IPS-NIHi11 (cell line): ENCODE results near the gene ADAM17.
A peak's percentile ranks its signal among the peaks of the same experiment; 100 is the strongest.
"Not testable (repeated sequence)": the region's sequence is repeated elsewhere in the genome, so short reads cannot be mapped to it uniquely, and the experiment has no call there.

ENCODE experiments used
- DNase-seq: peaks from one replicate; pipeline ENCODE4 v3.0.0; 2012; ENCODE audit warnings: mixed read lengths, low spot score

The ADAM17 gene

DNA sequence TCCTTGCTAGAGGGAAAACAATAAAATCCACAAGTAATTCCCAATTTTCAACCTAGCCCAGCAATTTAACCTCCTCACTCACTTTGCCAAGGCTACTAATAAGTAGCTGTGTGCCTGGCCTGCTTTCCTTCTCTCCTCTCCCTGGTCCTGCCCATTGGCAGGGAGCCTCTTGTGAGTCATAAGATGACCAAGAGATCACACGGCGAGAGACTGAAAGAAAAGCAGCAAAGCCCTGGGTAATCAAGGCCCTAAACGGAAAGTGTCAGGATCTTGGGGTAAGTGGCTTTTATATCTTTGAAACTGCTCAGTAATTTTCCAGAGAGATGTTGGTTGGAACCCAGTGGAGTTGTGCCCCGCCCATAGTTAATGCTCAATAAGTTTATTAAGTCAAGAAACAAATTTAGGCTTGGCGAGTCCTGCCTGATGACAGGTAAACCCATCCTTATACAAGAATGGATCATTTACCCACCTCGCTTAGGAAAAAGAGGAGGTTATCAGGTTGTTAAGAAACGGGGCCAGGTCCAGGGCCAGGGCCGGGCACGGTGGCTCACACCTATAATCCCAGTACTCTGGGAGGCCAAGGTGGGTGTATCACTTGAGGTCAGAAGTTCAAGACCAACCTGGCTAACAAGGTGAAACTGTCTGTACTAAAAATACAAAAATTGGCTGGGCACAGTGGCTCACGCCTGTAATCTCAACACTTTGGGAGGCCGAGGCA lies 10.0 kb upstream of the ADAM17 start:
- peak; percentile 19 for DNase-seq

DNA sequence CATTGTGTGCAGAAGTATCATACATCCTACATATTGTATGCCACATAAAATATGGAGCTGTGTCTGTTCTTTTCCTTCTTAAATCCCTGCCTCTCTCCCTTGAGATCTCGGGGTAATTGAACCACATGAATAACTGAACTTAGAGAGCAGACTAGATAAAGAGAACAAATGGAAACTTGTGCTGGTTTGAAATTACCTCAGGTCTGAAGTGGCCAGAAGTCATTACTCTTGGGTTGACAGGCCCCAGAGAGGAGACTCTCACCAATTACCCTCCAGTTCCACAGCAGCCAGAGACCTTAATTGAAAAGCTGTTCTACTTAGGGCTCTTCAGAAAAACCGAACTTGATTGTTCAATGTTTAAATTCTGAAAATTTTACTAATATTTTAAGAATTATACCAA lies 5.0 kb upstream of the ADAM17 start:
- DNase-seq = no peak

DNA sequence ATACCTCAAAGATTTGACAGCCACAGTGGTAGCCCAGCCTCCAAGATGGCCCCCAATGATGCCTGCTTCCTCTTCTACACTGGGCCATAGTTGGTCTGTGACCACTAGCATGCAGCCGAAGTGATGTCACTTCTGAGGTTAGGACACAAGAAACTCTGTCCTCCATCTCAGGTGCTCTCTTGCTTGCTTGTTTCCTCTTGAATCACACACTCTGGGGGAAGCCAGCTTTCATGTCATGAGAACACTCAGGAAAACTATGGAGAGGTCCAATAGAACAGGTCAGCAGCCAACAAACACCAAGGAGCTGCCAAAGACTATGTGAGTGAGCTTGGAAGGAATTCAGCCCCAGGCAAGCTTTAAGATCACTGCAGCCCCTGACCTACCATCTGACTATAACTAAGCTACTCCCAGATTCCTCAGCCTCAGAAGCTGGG lies 3.3 kb upstream of the ADAM17 start:
- DNase-seq = no peak

DNA sequence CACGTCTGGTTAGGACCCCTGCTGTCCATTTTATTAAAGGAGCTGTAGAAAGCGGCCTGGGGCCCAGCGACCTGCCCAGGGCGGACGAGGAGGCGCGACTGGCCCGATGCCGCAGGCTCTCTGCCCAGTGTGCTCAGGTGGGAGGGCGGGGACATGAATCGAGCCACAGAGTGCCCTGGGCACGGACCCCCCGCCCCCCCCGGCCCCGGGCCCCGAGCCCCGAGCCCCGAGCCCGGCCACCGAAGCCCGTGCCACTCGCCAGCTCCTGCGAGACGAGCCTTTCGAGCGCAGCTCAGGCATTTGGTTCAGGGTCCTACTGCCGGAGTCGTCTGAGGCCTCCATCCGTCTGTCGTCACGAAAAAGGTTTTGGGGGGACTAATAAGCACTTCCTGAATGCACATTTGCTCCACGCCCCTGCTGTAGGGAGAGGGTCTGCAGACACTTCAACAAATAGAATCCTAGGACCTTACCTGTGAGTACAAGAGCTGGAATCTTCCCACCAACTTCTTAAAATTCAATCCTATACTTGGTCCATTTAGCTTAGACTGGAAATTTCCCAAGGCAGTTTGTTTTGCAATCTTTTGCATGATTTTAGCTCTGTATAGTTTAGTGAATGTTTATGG lies 602 bp upstream of the ADAM17 start:
- DNase-seq = no peak

DNA sequence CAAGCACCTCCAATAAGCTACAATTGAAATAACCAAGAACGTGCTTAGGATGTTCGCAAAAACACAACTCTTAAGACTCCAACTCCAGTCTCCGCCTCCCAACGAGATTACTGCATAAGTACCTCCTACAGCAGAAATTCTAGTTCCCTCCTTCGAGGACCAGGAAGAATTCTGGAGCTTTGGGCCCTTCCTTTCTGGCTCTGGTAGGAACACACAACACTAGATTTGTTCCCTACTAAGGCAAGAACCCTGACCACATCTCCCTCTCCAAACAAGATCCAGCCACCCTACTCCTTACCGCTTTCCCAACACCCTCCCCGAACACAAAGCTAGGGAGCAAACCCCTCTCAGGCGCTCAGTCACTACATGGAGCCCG lies 721 bp downstream of the ADAM17 start:
- no peak for DNase-seq

DNA sequence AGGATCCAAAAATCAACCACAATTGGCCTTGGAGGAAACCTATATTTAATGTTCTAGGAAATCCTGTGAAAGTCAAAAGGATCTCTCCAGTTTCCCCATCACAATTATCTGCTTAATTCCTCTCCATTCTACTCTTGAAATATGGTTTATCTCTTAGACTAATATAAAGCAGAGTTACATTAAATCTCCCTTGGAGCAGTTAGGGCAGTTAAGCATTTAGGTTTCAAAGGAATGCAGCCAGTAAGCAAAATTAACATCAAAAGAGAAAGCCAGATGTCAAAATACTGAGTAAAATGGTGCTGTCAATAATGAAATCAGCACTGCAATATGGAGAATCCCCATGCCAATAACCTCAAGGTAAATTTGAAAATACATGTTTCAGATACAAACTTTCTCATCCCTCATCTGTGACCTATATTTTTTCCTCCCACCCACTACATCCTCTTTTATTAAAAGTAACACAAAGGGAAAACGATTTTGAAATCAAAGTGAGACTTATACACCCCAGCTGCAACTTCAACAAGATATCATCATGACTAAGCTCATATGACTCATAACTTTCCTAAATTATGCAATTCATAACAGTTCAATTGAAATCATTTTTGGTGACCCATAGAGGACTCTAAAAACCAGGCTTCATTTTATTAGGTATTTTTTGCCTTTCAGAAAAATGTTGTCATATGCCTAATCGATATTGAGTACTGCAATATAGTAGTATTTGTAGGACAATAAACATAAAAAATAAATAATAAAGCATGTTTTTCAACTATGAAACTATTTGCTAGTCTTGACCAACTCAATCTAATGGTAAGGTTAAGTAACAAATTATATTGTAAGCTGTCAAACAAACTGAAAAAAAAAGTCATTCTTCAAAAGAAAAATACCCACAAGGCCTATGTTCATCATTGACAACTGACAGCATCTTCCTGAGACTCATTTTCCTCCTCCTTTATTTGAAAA lies 3.1 kb downstream of the ADAM17 start:
- DNase-seq = no peak

DNA sequence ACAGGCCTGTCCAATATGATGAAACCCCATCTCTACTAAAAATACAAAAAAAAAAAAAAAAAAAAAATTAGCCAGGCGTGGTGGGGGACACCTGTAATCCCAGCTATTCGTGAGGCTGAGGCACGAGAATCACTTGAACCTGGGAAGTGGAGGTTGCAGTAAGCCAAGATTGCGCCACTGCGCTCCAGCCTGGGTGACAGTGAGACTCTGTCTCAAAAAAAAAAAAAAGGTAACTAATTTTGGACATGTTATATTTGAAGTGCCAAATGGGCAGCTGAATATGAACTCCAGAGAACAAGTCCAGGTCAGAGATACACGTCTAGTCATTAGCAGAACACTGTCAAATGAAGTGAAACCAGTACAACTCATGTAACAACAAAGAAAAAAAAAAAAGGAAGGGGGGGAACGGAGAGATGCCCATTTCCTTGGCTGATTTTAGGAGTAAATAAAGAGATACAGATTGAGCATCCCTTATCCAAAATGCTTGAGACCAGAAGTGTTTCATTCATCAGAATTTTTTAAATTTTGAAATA lies 4.7 kb downstream of the ADAM17 start:
- not testable (repeated sequence) for DNase-seq

DNA sequence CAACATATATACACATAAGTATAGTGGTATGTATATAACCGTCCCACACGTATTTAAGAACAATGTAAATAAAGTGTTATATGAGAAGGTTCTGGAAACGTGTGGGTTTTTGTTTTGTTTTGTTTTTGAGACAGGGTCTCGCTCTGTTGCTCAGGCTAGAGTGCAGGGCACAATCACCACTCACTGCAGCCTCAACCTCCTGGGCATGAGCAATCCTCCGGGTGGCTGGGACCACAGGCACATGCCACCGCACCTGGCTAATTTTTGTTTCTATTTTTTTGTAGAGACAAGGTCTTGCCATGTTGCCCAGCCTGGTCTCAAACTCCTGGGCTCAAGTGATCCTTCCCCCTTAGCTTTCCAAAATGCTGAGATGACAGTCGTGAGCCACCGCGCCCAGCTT lies 6.2 kb downstream of the ADAM17 start:
- no peak for DNase-seq

DNA sequence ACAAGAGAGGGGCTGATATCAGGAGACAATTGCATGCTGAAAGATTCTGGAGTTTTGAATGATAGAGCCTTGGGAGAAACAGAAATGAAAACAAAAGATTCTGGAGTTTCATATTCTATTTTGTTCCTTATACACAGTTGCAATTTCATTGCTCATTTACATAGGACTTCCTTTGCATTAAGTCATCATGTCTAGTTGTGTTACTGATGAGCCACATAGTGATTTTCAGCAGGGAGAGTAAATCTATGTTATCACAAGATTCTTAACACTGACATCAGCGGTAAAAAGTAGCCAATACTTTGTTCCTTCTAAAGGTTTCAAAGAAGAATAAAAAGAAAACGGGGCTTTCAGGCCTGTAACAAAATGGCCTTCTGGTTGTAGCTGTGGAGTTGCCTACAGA lies 7.1 kb downstream of the ADAM17 start:
- no peak for DNase-seq

DNA sequence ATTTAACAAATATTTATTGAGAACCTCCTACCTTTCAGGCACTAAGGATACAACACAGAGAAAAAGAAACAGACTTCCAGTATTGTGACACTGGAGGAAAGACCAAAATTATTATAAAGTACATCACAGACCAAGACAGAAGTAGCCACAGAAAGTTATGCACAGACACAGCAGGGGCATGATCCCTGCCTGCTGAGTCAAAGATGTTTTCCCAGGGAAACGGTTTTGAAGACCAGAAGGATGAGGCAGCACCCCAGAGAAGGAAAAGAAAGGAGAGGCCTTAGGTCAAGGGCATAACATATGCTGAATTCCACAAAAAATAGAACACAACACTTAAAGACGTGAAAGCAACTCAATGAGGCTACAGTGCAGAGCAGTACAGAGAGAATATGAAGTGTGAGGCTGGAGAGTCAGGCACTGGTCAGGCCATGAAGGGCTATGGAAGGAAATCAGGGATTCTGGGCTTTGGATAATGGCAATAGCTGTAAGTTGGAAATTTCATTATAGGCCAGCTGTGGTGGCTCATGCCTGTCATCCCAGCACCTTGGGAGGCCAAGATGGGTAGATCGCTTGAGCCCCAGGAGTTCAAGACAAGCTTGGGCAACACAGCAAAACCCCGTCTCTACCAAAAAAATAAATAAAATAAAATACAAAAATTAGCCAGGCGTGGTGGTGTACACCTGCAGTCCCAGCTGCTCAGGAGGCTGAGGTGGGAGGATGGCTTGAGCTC lies 8.2 kb downstream of the ADAM17 start:
- no peak for DNase-seq

DNA sequence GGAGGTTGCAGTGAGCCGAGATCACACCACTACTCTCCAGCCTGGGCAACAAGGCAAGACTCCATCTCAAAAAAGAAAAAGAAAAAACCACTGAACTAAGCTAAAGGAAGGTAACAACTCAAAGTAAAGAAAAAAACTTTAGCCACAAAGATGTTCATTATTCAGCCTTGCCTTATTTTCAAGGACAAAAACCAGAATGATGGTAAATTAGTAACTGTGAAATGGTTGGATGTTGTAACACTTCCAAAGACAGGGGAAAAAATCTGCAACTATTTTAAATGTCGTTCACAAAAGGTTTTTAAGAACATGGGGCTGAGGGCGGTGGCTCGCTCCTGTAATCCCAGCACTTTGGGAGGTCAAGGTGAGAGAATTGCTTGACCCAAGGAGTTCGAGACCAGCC lies 10.1 kb downstream of the ADAM17 start:
- DNase-seq = no peak

DNA sequence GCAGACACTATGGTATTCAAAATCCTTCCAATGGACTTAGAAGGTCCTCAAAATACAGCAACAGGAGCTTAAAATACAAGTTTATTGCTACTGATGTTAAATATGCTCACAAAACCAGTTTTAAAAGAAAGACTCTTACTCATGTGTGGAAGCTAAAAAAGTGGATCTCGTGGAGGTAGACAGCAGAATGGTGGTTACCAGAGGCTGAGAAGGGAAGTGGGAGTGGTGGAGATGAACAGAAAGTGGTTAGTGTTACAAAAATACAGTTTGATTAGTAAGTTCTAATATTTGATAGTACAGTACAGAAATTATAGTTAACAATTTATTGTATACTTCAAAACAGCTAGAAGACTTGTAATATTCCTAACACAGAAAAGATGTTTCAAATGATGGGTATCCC lies 12.1 kb downstream of the ADAM17 start:
- DNase-seq = no peak

DNA sequence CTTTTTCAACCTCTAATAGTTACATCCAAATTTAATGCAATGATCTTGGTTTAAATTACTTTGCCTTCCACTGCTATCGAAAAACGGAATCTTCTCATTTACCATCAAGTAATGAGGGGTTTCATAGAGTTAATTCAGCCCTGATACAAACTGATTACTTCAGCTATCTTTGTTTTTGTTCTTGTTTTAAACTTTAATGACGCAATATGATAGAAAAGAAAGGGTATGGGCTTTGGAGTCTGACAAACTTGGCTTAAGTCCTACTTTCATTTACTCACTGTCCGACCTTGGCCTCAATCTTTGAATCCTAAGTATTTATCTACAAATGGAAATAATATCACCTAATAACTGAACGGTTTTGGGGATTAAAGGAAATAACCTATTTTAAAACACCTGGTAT lies 16.1 kb downstream of the ADAM17 start:
- DNase-seq = no peak

DNA sequence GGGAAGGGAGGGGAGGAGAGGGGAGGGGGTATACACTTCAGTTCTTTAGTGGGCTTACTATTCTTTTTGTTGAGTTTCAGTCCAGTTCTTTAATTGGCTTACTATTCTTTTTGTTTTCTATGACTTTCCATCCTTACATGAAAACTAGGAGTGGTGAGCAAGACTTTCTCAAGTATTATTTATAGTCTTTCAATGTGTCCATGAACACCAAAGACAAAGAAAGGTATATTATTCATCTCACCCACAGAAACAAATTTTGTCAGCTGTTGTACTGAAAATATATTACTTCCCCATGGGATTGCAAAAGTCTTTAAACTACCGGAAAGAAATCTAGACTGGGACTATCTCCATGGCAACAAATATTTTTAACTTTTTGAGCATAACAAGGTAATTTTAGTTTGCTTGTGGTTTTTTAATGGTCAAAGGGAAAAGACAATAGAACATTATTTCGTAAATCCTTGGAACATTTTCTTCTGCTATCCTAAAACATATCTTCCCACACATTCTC lies 17.6 kb downstream of the ADAM17 start:
- DNase-seq = no peak

DNA sequence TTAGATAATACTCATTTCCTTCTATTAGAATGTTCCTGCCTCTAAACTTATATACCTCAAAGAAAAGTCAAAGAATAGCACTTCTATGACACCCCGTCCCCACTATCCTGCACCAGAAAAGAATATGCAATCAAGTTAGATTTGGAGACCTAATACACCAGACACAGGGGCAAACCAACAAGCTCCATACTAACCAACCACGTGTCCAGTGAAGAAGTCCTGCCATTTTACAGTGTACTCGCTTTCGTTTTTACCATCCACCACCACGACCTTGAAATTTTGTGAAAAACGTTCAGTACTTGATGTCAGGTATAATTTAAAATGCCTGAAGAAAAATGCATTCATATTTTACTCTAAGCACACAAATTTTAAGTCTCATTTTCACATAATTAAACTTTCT lies 19.1 kb downstream of the ADAM17 start:
- no peak for DNase-seq

DNA sequence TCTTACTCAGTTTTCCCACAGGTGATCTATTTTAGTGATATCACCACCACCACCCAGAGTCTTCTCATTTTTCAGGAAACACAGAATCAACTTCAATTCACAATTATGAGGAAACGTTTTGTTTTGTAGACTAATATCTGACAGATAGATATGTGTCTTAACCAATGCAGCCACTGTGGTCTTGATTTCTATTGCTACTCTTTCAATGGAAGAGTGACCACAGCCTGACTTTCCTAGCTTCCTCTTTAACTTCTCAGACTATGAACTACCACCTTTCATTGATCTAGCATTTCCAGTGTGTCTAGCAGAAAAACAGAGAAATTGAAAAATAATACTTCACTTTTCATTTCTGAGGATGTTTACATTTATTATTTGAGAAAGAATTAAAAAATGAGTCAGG lies 20.5 kb downstream of the ADAM17 start:
- no peak for DNase-seq

DNA sequence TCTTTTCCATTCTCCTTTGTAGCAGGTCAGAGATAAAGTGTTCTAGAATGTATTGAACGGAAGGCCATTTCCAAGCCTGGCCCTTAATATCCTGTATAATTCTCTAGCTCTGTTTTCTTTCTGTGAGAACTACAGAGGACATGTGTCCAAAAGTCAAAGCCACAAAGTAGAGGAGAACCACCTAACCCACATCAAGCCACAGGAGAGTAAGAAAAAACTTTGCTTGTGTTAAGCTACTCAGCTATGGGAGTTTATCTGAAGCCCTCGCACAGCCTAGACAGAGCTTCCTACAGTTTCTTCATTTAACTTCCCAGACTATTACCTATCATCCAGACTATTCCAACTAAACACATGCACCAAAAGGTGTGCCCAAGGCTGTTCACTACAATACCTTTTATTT lies 22.0 kb downstream of the ADAM17 start:
- no peak for DNase-seq

DNA sequence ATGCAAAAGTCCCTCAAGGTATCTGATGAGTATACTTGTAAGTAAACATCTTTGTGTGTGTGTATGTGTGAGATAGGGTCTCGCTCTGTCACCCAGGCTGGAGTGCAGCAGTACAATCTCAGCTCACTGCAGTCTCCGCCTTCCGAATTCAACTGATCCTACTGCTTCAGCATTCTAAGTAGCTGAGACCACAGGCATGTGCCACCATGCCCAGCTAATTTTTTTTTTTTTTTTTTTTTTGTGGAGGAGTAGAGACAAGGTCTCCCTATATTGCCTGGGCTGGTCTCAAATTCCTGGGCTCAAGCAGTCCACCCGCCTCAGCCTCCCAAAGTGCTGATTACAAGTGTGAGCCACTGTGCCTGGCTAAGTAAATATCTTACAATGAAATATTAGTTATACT lies 23.2 kb downstream of the ADAM17 start:
- no peak for DNase-seq

DNA sequence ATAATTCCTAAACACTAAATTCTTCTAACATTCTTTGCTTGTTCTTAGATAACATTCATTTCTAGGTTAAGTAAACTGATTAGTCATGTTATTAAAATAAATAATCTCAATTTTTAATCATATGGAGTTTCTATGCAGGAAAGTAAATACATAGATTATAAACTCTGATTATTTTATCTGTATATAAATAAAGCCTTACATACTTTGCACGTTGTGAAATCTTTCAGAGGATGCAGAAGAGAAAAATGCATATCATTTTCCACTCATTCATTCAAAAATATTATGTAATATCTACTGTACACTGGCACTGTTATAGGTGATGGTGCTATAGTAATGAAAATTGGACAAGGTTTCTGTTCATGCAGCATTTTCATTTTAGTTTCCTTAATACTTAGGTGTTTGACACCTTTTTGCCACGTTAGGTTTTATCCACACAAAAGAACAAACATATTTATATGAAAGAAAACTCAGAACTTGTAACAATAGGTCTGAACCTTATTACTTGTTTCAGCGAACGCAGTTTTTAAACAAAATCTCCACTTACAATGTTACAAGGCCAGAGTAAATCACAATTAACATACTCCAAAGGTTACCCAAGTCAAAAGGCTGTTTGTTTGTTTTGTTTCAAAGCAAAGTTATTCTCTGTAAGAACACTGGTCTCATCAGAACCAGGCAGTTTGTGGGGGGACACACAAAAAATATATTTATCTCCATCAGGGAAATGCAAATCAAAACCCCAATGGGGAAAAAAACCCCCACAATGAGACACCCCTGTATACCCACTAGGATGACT lies 27.4 kb downstream of the ADAM17 start:
- DNase-seq = no peak

DNA sequence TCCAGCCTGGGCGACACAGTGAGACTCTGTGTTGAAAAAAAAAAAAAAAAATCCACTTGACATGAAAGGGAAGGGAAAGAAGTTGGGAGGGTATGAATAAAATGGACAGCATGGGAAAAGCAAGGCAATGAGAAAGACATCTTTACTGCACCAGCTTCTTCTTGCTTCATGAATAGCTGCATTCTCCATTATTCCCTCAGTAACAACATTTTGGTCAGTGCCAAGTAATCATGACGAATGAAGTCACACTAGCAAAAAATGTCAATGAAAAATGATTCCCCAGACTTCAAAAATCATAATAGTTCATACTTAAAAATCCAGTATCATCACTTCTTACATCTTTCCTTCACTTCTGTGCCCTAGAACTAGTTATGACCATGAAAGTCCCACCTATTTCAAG lies 30.4 kb downstream of the ADAM17 start:
- no peak for DNase-seq

DNA sequence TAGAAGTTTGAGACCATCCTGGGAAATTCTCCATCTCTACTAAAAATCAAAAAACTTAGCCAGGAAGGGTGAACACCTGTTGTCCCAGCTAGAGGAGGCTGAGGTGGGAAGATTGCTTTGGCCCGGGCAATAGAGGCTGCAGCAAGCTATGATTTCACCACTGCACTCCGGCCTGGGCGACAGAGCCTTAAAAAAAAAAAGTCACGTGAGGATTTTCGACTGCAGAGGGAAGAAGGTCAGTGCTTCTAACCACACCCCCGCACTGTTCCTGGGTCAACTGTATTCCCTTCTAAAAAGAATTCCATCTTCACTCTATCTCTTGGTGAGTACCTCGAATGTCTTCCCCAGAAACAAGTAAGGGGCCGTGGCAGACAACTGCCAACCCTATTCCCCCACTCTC lies 31.3 kb downstream of the ADAM17 start:
- no peak for DNase-seq
